Astrocyte (in vitro differentiated cells and primary cell): ENCODE results near the gene KCND2. TPM values are rescaled to one million over a fixed set of nuclear protein-coding genes. Genes with fewer than 3 reads are reported as not detected.
"Not testable (repeated sequence)": the region's sequence is repeated elsewhere in the genome, so short reads cannot be mapped to it uniquely, and the experiment has no call there.

Experiments
- DNase-seq: peaks from one replicate; pipeline ENCODE4 v3.0.0-alpha.2; 2010; ENCODE audit warnings: low read depth
- FAIRE-seq: peaks from 2 replicates; lab custom pipeline; 2011; peaks lifted over from hg19 to GRCh38; lab: Jason Lieb, UNC
- H2AFZ ChIP-seq: 2 replicates; pipeline ENCODE4 v1.6.0; 2012; ENCODE audit warnings: low read depth, low read length, inconsistent platforms
- H3K27ac ChIP-seq: 2 replicates; pipeline ENCODE4 v1.5.1; 2011; ENCODE audit warnings: low read depth, low read length, inconsistent platforms
- H3K27me3 ChIP-seq: 2 replicates; pipeline ENCODE4 v1.6.0; 2011; ENCODE audit warnings: low read length, inconsistent platforms; ENCODE audit not compliant: insufficient read depth
- H3K36me3 ChIP-seq: 2 replicates; pipeline ENCODE4 v1.5.1; 2011; ENCODE audit warnings: low read length, inconsistent platforms; ENCODE audit not compliant: insufficient read depth
- H3K4me1 ChIP-seq: 2 replicates; pipeline ENCODE4 v1.5.1; 2011; ENCODE audit warnings: low read length, inconsistent platforms; ENCODE audit not compliant: insufficient read depth
- H3K4me2 ChIP-seq: 2 replicates; pipeline ENCODE4 v1.6.0; 2012; ENCODE audit warnings: low read length, inconsistent platforms
- H3K4me3 ChIP-seq: 2 replicates; pipeline ENCODE4 v1.5.1; 2011; ENCODE audit warnings: low read depth, mild to moderate bottlenecking, low read length, inconsistent platforms; ENCODE audit not compliant: insufficient read depth
- H3K79me2 ChIP-seq: 2 replicates; pipeline ENCODE4 v1.6.0; 2012; ENCODE audit warnings: mild to moderate bottlenecking, low read length, inconsistent platforms; ENCODE audit not compliant: insufficient read depth
- H3K9ac ChIP-seq: 2 replicates; pipeline ENCODE4 v1.6.0; 2012; ENCODE audit warnings: mild to moderate bottlenecking, low read length, inconsistent platforms
- H3K9me3 ChIP-seq: 2 replicates; pipeline ENCODE4 v1.5.1; 2012; ENCODE audit warnings: low read depth, mild to moderate bottlenecking, low read length, inconsistent platforms; ENCODE audit not compliant: insufficient read depth
- H4K20me1 ChIP-seq: 2 replicates; pipeline ENCODE4 v1.6.0; 2012; ENCODE audit warnings: low read length, inconsistent platforms; ENCODE audit not compliant: insufficient read depth
- H3K27ac Mint-ChIP-seq: one replicate; pipeline ENCODE4 v1.8.0; 2021; ENCODE audit warnings: mild to moderate bottlenecking, mixed read lengths; ENCODE audit not compliant: unreplicated experiment
- H3K27me3 Mint-ChIP-seq: one replicate; pipeline ENCODE4 v1.8.0; 2021; ENCODE audit warnings: low read depth, mixed read lengths; ENCODE audit not compliant: unreplicated experiment
- H3K36me3 Mint-ChIP-seq: one replicate; pipeline ENCODE4 v1.8.0; 2021; ENCODE audit warnings: low read depth, mixed read lengths; ENCODE audit not compliant: unreplicated experiment
- H3K4me1 Mint-ChIP-seq: one replicate; pipeline ENCODE4 v1.8.0; 2021; ENCODE audit warnings: low read depth, mixed read lengths; ENCODE audit not compliant: unreplicated experiment
- H3K4me3 Mint-ChIP-seq: one replicate; pipeline ENCODE4 v1.8.0; 2021; ENCODE audit warnings: mild to moderate bottlenecking, moderate library complexity, mixed read lengths; ENCODE audit not compliant: unreplicated experiment
- H3K9me3 Mint-ChIP-seq: one replicate; pipeline ENCODE4 v1.8.0; 2021; ENCODE audit warnings: mild to moderate bottlenecking, mixed read lengths; ENCODE audit not compliant: unreplicated experiment
- EZH2 ChIP-seq: IDR thresholded peaks from 2 replicates; pipeline ENCODE4 v1.6.1; 2012; ENCODE audit warnings: mild to moderate bottlenecking, low read length, inconsistent platforms; ENCODE audit not compliant: insufficient read depth
- total RNA-seq: library from RNA; stranded (reverse); gene quantifications from 2 replicates; pipeline ENCODE4 v1.2.1, GENCODE V29; 2021
- TF ChIP-seq, protein P1 (sequence below): IDR thresholded peaks from 2 replicates; pipeline ENCODE4 v1.5.1; 2011; ENCODE audit warnings: low read depth, mild to moderate bottlenecking, inconsistent platforms, low read length, moderate library complexity; ENCODE audit not compliant: insufficient read depth

KCND2 gene
- total RNA-seq, 1 donor from 2014 or later = 0.30 TPM

DNA sequence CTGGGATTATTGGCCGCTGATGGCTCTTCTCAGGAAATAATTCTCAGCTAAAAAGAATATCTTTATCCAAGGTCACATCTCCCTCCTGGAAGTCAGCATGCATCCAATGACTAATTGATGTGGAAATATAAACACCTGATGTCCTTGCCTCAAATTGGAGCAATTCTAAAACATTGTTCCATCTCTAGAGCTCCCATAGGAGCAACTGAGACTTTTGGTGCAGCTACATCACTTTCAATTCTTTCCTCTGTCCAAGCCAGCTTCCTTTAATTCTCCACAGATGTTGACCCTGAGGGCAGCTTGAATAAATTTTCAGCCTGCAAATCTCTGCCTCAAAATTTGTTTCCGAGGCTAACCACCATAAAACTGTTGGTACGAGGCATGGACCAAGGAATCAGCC lies 43.9 kb upstream of the KCND2 start:
- TF ChIP-seq EZH2 = no peak
- TF ChIP-seq, protein P1, sequence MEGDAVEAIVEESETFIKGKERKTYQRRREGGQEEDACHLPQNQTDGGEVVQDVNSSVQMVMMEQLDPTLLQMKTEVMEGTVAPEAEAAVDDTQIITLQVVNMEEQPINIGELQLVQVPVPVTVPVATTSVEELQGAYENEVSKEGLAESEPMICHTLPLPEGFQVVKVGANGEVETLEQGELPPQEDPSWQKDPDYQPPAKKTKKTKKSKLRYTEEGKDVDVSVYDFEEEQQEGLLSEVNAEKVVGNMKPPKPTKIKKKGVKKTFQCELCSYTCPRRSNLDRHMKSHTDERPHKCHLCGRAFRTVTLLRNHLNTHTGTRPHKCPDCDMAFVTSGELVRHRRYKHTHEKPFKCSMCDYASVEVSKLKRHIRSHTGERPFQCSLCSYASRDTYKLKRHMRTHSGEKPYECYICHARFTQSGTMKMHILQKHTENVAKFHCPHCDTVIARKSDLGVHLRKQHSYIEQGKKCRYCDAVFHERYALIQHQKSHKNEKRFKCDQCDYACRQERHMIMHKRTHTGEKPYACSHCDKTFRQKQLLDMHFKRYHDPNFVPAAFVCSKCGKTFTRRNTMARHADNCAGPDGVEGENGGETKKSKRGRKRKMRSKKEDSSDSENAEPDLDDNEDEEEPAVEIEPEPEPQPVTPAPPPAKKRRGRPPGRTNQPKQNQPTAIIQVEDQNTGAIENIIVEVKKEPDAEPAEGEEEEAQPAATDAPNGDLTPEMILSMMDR = no peak
- no peak for FAIRE-seq
- Histone ChIP-seq H3K9me3 (no peaks in the 10 kb centered on the region), H3K4me2 (no peak overlapping the region), H3K27me3 (no peaks in the 10 kb centered on the region), H3K9ac (no peak overlapping the region), H3K4me1 (no peaks in the 10 kb centered on the region), H4K20me1 (no peaks in the 10 kb centered on the region), H2AFZ (no peak overlapping the region), H3K4me3 (no peak overlapping the region), H3K27ac (no peak overlapping the region), H3K36me3 (no peaks in the 10 kb centered on the region), H3K79me2 (no peaks in the 10 kb centered on the region)
- Mint-ChIP-seq H3K9me3 (no peaks in the 10 kb centered on the region), H3K27ac (no peak overlapping the region), H3K4me3 (no peak overlapping the region), H3K36me3 (no peaks in the 10 kb centered on the region), H3K27me3 (no peaks in the 10 kb centered on the region), H3K4me1 (no peaks in the 10 kb centered on the region)
- no peak for DNase-seq

DNA sequence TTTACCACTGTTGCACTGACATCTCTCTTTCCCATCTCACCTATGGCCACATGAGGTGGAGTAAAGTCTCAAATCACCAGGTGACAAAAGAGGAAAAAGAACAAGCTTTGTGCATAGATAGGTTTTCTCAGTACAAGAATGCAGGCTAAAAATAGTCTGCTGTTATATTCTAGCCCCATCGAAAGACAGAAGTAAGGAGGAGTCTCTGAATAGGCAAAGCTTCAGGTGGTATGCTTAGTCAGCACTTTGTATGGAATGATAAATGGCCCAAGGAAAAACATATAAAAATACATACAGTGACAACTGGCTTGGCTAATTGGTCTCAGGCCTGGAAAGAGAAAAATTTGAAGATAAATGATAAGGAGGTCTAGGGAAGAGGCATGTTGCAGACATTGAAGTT lies 39.6 kb upstream of the KCND2 start:
- FAIRE-seq (no peak), DNase-seq (no peak)
- Histone ChIP-seq H3K4me3 (no peak overlapping the region), H3K36me3 (no peaks in the 10 kb centered on the region), H3K9me3 (no peaks in the 10 kb centered on the region), H3K27ac (no peak overlapping the region), H3K4me2 (no peak overlapping the region), H2AFZ (no peak overlapping the region), H3K27me3 (no peaks in the 10 kb centered on the region), H3K9ac (no peak overlapping the region), H3K4me1 (no peaks in the 10 kb centered on the region), H4K20me1 (no peaks in the 10 kb centered on the region), H3K79me2 (no peaks in the 10 kb centered on the region)
- Mint-ChIP-seq H3K4me1 (no peaks in the 10 kb centered on the region), H3K36me3 (no peaks in the 10 kb centered on the region), H3K4me3 (no peak overlapping the region), H3K9me3 (peaks cover 3% of the 10 kb centered on the region), H3K27ac (no peak overlapping the region), H3K27me3 (no peaks in the 10 kb centered on the region)
- TF ChIP-seq, protein P1 = no peak
- TF ChIP-seq EZH2 = no peak

DNA sequence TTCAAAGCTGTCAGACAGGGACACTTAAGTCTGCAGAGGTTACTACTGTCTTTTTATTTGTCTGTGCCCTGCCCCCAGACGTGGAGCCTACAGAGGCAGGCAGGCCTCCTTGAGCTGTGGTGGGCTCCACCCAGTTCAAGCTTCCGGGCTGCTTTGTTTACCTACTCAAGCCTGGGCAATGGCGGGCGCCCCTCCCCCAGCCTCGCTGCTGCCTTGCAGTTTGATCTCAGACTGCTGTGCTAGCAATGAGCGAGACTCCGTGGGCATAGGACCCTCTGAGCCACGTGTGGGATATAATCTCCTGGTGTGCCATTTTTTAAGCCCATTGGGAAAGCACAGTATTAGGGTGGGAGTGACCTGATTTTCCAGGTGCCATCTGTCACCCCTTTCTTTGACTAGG lies 32.6 kb upstream of the KCND2 start:
- H3K36me3 Mint-ChIP-seq, H3K4me3 ChIP-seq, H3K27ac ChIP-seq, H3K27me3 ChIP-seq, H3K4me3 Mint-ChIP-seq, H3K27ac Mint-ChIP-seq, H3K4me1 ChIP-seq, H3K9me3 ChIP-seq, FAIRE-seq, H3K36me3 ChIP-seq, H3K79me2 ChIP-seq, H4K20me1 ChIP-seq, H3K4me1 Mint-ChIP-seq, H3K9me3 Mint-ChIP-seq, H3K9ac ChIP-seq, H3K27me3 Mint-ChIP-seq, DNase-seq, H3K4me2 ChIP-seq, H2AFZ ChIP-seq: not testable (repeated sequence)
